ENCODE data around the gene PIAS4.

PIAS4 gene

GRCh38 chr19:4080473-4080872 is 72.9 kb downstream of the PIAS4 start:
- DNase-seq = no peak

- DNase-seq = no peak
Measured at GRCh38 chr19:4081441-4082129, 74.0 kb downstream of the PIAS4 start.

GRCh38 chr19:4082172-4082571 is 74.6 kb downstream of the PIAS4 start:
- DNase-seq = no peak

- DNase-seq = no peak
Measured at GRCh38 chr19:4083677-4084546, 76.4 kb downstream of the PIAS4 start.

- DNase-seq = no peak
Measured at GRCh38 chr19:4084547-4084877, 77.0 kb downstream of the PIAS4 start.

- DNase-seq = no peak
Measured at GRCh38 chr19:4086411-4086867, 78.9 kb downstream of the PIAS4 start.

- DNase-seq = no peak
Measured at GRCh38 chr19:4087787-4088679, 80.5 kb downstream of the PIAS4 start.

GRCh38 chr19:4088975-4089374 is 81.4 kb downstream of the PIAS4 start:
- DNase-seq = no peak
